Osteocyte (in vitro differentiated cells): Measurements from ENCODE around the gene NIPSNAP3A. TPM values are rescaled to one million over a fixed set of nuclear protein-coding genes. Genes with fewer than 3 reads are reported as not detected.

Experiments
- DNase-seq: peaks from one replicate; pipeline ENCODE4 v3.0.0; 2021; ENCODE audit warnings: mixed read lengths; ENCODE audit not compliant: unreplicated experiment; ENCODE audit errors: extremely low spot score
- H3K27ac Mint-ChIP-seq: one replicate; pipeline ENCODE4 v1.8.0; 2021; ENCODE audit warnings: mild to moderate bottlenecking, mixed read lengths; ENCODE audit not compliant: unreplicated experiment
- H3K27me3 Mint-ChIP-seq: one replicate; pipeline ENCODE4 v1.8.0; 2021; ENCODE audit warnings: mixed read lengths; ENCODE audit not compliant: unreplicated experiment
- H3K36me3 Mint-ChIP-seq: one replicate; pipeline ENCODE4 v1.8.0; 2021; ENCODE audit warnings: mixed read lengths; ENCODE audit not compliant: unreplicated experiment
- H3K4me1 Mint-ChIP-seq: one replicate; pipeline ENCODE4 v1.8.0; 2021; ENCODE audit warnings: mixed read lengths; ENCODE audit not compliant: unreplicated experiment
- H3K4me3 Mint-ChIP-seq: one replicate; pipeline ENCODE4 v1.8.0; 2021; ENCODE audit warnings: mild to moderate bottlenecking, moderate library complexity, mixed read lengths; ENCODE audit not compliant: unreplicated experiment
- H3K9me3 Mint-ChIP-seq: one replicate; pipeline ENCODE4 v1.8.0; 2021; ENCODE audit warnings: mixed read lengths; ENCODE audit not compliant: unreplicated experiment
- CTCF ChIP-seq: fragments of 200-600 bp; sonication (generic); IDR thresholded peaks from 2 replicates; pipeline ENCODE4 v1.5.0; 2021; ENCODE audit warnings: antibody characterized with exemption, mild to moderate bottlenecking, moderate library complexity
- total RNA-seq: library from RNA; stranded (reverse); gene quantifications from 2 replicates; pipeline ENCODE4 v1.2.1, GENCODE V29; 2021

Gene NIPSNAP3A
- total RNA-seq, 1 donor from 2014 or later, result 23.7 TPM

DNA sequence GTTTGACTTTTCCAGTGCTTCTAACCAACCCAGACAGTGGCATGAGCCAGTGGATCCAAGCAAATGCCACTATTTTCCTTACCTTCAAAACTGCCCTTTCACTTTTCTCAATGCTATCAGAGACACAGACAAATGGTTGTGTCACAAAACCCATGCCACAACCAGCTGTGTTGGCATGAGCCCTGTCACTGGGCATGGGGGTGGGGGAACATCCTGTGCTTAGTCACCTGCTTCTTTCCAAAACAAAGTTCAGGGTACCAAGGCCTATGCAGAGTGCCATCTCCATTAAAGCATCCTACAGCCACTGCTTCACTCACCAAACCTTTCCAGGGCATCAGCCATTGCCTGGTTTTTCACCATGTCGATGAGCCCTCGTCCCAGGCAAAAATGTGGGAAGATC lies 46.6 kb downstream of the NIPSNAP3A start:
- Mint-ChIP-seq H3K4me3 (no peak overlapping the region), H3K4me1 (no peaks in the 10 kb centered on the region), H3K9me3 (no peaks in the 10 kb centered on the region), H3K36me3 (peaks cover 86% of the 10 kb centered on the region), H3K27ac (no peak overlapping the region), H3K27me3 (no peaks in the 10 kb centered on the region)
- no peak for TF ChIP-seq CTCF
- no peak for DNase-seq

GRCh38 chr9:104795082-104795481 lies 47.6 kb downstream of the NIPSNAP3A start:
- DNase-seq, result no peak
- H3K36me3 Mint-ChIP-seq, result peaks cover 83% of the 10 kb centered on the region

GRCh38 chr9:104795857-104796256 lies 48.4 kb downstream of the NIPSNAP3A start:
- H3K4me1 Mint-ChIP-seq, result no peaks in the 10 kb centered on the region
- H3K36me3 Mint-ChIP-seq, result peaks cover 82% of the 10 kb centered on the region
- DNase-seq, result no peak
- no peaks in the 10 kb centered on the region for H3K9me3 Mint-ChIP-seq
- H3K27ac Mint-ChIP-seq, result no peak overlapping the region
- H3K27me3 Mint-ChIP-seq, result no peaks in the 10 kb centered on the region
- no peak overlapping the region for H3K4me3 Mint-ChIP-seq
- TF ChIP-seq CTCF, result no peak

More at GRCh38 chr9:104795082-104795481, 47.6 kb downstream of the NIPSNAP3A start:
- TF ChIP-seq CTCF, result no peak
- no peaks in the 10 kb centered on the region for H3K9me3 Mint-ChIP-seq
- H3K27me3 Mint-ChIP-seq, result no peaks in the 10 kb centered on the region
- no peak overlapping the region for H3K27ac Mint-ChIP-seq
- H3K4me3 Mint-ChIP-seq, result no peak overlapping the region
- H3K4me1 Mint-ChIP-seq, result no peaks in the 10 kb centered on the region

DNA sequence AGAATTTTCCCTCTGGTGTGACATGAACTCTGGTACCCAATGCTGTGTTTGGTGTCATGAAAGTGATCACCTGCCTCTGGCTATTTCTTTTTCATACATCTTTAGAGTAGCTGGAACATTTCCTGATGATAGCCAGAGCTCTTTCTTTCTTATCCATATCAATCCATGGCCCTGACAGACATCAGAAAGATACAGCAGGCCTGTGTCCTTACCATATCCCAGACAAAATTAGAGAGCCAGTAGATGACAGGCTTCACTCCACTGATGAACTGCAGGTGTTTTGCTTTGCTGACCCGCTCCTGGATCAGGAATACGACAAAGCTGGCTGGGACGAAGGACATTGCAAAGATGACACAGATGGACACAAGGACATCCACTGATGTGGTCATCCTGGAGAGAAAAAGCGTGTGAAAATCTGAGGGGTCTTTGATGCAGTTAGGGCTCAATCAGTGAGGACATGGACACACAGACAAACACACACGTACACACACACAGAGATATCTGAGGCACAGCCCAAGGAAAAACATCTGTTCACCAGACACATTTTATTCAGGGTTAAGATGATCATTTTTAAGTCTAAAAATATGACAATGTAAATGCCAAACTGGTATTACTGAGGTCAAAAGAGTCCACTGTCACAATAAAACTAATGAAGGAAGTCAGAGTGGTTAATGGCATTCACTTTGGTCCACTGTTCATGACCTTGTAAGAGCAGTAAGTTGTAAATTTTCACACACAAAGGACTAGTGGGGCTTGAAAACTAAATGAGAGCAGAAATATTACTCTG lies 50.9 kb downstream of the NIPSNAP3A start:
- no peak for TF ChIP-seq CTCF
- no peaks in the 10 kb centered on the region for H3K27me3 Mint-ChIP-seq
- H3K4me1 Mint-ChIP-seq, result no peaks in the 10 kb centered on the region
- peaks cover 83% of the 10 kb centered on the region for H3K36me3 Mint-ChIP-seq
- no peak overlapping the region for H3K4me3 Mint-ChIP-seq
- no peak for DNase-seq
- no peaks in the 10 kb centered on the region for H3K9me3 Mint-ChIP-seq
- H3K27ac Mint-ChIP-seq, result no peak overlapping the region

GRCh38 chr9:104800068-104800785 lies 52.7 kb downstream of the NIPSNAP3A start:
- TF ChIP-seq CTCF, result no peak
- Mint-ChIP-seq H3K4me3 (no peak overlapping the region), H3K4me1 (no peaks in the 10 kb centered on the region), H3K27me3 (no peaks in the 10 kb centered on the region), H3K36me3 (peaks cover 81% of the 10 kb centered on the region), H3K9me3 (no peaks in the 10 kb centered on the region), H3K27ac (no peak overlapping the region)
- DNase-seq, result no peak
